ENCODE measurements around the gene TNNT3. TPM values are rescaled to one million over a fixed set of nuclear protein-coding genes. Genes with fewer than 3 reads are reported as not detected.

Gene TNNT3
- total and polyA plus RNA-seq, 8 donors: 1.7 to 4.4 (median 2.5) TPM

DNA sequence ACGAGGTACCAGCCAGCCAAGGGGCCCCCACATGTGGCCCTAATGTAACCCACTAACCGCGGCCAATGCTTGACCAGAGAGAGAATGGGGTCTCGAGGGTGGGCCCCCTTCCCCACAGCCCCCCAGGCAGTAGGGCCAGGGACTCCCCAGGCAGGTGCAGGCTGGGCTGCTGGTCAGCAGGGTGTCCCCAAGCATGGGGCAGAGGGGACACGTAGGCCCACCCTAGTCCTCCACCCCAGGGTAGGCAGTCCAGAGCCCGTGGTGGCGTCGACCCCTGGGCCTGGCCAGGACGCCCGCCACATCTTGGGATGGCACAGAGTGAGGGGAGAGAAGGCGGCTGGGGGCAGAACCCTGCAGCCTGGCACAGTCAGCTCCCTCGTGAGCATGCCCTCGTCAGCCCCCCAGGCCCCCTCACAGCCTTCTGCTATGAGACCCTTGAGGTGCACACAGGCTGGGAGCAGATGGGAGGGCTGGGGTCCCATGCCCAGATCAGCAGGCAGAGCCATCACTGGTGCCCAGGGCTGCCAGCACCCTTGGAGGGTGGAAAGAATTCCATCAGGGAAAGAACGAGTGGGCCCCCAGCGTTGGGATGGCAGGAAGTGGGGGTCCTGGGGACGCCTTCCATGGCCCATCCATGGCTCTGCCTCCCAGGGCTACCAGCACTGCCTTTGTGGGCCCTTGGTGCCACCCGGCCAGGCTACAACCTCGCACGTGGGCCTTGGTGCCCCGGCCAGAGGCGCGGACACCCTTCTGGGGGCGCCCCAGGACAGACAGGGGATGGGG, 6.1 kb downstream of the TNNT3 start:
- TF ChIP-seq, protein P1, sequence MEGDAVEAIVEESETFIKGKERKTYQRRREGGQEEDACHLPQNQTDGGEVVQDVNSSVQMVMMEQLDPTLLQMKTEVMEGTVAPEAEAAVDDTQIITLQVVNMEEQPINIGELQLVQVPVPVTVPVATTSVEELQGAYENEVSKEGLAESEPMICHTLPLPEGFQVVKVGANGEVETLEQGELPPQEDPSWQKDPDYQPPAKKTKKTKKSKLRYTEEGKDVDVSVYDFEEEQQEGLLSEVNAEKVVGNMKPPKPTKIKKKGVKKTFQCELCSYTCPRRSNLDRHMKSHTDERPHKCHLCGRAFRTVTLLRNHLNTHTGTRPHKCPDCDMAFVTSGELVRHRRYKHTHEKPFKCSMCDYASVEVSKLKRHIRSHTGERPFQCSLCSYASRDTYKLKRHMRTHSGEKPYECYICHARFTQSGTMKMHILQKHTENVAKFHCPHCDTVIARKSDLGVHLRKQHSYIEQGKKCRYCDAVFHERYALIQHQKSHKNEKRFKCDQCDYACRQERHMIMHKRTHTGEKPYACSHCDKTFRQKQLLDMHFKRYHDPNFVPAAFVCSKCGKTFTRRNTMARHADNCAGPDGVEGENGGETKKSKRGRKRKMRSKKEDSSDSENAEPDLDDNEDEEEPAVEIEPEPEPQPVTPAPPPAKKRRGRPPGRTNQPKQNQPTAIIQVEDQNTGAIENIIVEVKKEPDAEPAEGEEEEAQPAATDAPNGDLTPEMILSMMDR (IDR thresholded peaks at IDR 0.05): no peak
- DNase-seq: peak in 1 of 4 donors; percentile 67
- H3K4me3 ChIP-seq: no peak overlapping the region
- no peaks in the 10 kb centered on the region for H3K9me3 ChIP-seq
- intact Hi-C loops (cut with DNase I): no loop called here
- no peaks in the 10 kb centered on the region for H3K36me3 ChIP-seq
- H3K27me3 ChIP-seq: peaks cover 0 to 12% of the 10 kb centered on the region in 2 donors
- H3K27ac ChIP-seq: no peak overlapping the region
- no peaks in the 10 kb centered on the region for H3K4me1 ChIP-seq
- ATAC-seq: no peak

DNA sequence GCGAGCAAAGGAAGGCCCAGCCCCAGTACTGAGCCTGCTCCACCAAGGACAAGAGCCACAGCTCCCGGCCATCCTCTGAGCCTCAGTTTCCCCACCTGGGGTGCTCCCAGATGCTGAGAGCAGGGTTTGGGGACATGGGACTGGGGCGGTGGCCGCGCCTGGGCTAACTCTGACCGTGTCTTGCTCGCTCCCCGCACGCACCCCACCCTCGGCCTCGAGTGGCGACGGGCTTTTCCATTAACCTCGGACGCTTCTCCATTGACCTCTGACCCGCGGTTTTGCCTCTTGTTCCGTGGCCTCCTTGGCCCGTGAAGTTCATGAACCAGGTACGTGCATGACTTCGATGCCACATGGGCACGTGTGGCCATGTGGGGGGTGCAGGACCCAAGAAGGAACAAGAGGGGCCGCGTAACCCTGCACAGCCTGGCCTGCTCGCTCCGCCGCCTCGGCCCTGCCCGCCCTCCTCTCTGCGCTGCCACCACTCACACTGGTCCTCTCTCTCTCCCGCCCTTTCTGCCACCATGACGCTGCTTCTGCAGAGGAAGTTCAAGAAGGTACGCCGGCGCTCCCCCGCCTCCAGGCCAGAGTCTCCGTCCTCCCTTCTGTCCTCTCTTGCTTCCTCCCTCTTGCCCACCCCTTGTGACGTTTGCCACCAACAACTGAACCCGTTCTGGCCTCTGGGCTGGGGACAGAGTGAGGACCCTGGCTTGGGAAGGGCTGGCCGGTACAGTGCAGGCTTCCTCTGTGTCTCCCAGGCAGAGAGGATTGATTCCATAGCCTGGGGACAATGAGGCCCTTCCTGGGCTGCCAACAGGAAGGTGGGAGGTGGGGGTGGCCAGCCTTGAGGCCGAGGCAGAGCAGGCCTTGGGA, 6.9 kb downstream of the TNNT3 start:
- Histone ChIP-seq H3K27me3 (peaks cover 0 to 16% of the 10 kb centered on the region in 2 donors), H3K27ac (no peak overlapping the region), H3K4me3 (no peak overlapping the region), H3K4me1 (no peaks in the 10 kb centered on the region), H3K9me3 (no peaks in the 10 kb centered on the region), H3K36me3 (no peaks in the 10 kb centered on the region)
- intact Hi-C loops (cut with DNase I): no loop called here
- peak in 1 of 4 donors; percentile 71 for DNase-seq
- ATAC-seq: no peak
- TF ChIP-seq, protein P1 (IDR thresholded peaks at IDR 0.05): no peak

- no peak for ATAC-seq
Measured at GRCh38 chr11:1927026-1927847, 7.7 kb downstream of the TNNT3 start.

DNA sequence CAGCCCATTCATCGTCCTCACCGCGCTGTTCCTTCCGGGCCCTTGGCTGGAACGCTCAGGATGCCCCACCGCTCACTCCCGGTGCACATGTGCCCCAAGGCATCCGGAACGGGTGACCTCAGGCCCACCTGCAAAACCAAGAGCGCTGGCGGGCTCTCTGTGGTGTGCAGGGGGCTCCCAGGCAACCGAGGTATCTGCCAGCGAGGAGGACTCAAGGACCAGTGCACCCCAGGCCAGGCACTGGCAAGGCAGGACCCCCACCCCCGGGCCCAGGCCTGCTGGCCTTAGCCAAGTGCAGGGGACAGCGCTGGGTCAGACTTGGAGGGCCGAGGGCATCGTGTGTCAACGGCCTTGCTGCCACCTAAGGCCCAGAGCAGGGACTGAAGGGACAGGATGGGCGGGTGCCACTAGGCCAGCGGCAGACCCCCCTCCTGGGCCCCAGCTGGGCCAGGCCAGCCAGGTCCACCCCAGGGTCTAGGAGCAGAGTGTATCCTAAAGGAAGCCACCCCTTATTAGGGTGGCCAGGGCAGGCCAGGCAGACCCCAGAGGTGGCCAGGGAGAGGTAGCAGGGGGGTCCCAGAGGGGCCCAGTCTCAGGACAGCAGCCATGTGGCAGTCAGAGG, 8.5 kb downstream of the TNNT3 start:
- H3K4me3 ChIP-seq: no peak overlapping the region
- DNase-seq (no peak), ATAC-seq (no peak)
- H3K27me3 ChIP-seq: peaks cover 0 to 20% of the 10 kb centered on the region in 2 donors
- no peaks in the 10 kb centered on the region for H3K4me1 ChIP-seq
- no peak overlapping the region for H3K27ac ChIP-seq
- no peaks in the 10 kb centered on the region for H3K9me3 ChIP-seq
- no peaks in the 10 kb centered on the region for H3K36me3 ChIP-seq
- intact Hi-C loops (cut with DNase I): no loop called here
- TF ChIP-seq, protein P1 (IDR thresholded peaks at IDR 0.05): no peak

More at GRCh38 chr11:1927026-1927847, 7.7 kb downstream of the TNNT3 start:
- Histone ChIP-seq H3K27ac (no peak overlapping the region), H3K4me3 (no peak overlapping the region), H3K27me3 (peaks cover 0 to 20% of the 10 kb centered on the region in 2 donors), H3K4me1 (no peaks in the 10 kb centered on the region), H3K36me3 (no peaks in the 10 kb centered on the region), H3K9me3 (no peaks in the 10 kb centered on the region)
- TF ChIP-seq, protein P1 (IDR thresholded peaks at IDR 0.05): no peak
- peak in 1 of 4 donors; percentile 73 for DNase-seq
- intact Hi-C loops (cut with DNase I): no loop called here

All from left lung (tissue), 10 donors.